Body of pancreas (tissue), 4 donors: ENCODE measurements around the gene PRSS3. TPM values are rescaled to one million over a fixed set of nuclear protein-coding genes. Genes with fewer than 3 reads are reported as not detected.
"Not testable (repeated sequence)": the region's sequence is repeated elsewhere in the genome, so short reads cannot be mapped to it uniquely, and the experiment has no call there.

Source experiments
- ATAC-seq: fragments of 150-250 bp; one replicate; pipeline ENCODE4 v1.9.1; 2016
- DNase-seq, 4 donors: peaks; one replicate each; pipeline ENCODE4 v3.0.0-alpha.2; 2019
- H3K27ac ChIP-seq, 4 donors: fragments of 200-600 bp; sonication (generic); 1 replicate in 3 of 4; 2 replicates in 1 of 4; pipeline versions ENCODE4 v1.5.1 to v1.6.1; 2016 to 2019; ENCODE audit warnings: mild to moderate bottlenecking in 1 of 4, mixed read lengths in 1 of 4, moderate library complexity in 1 of 4
- H3K27me3 ChIP-seq, 2 donors: fragments of 200-600 bp; sonication (generic); one replicate each; pipeline ENCODE4 v1.6.0; 2016; ENCODE audit warnings: mild to moderate bottlenecking in 1 of 2
- H3K36me3 ChIP-seq, 2 donors: fragments of 200-600 bp; sonication (generic); replicated peaks in 1 of 2; 2 replicates each; pipeline ENCODE4 v1.5.1; 2016; ENCODE audit warnings: low read depth in 2 of 2; ENCODE audit not compliant: insufficient read depth in 1 of 2
- H3K4me1 ChIP-seq: fragments of 200-600 bp; sonication (generic); one replicate; pipeline ENCODE4 v1.6.0; 2016
- H3K4me3 ChIP-seq, 2 donors: fragments of 200-600 bp; sonication (generic); 1 replicate in 1 of 2; 2 replicates in 1 of 2; pipeline ENCODE4 v1.5.1; 2016 to 2019
- H3K9me3 ChIP-seq, 3 donors: fragments of 200-600 bp; sonication (generic); 1 replicate in 2 of 3; 2 replicates in 1 of 3; pipeline ENCODE4 v1.5.1; 2016
- CTCF ChIP-seq, 7 experiments: fragments of 450-650 bp in 4 of 7; fragments of 200-600 bp in 3 of 7; sonication (generic) in 3 of 7; IDR thresholded peaks; one replicate each; pipeline ENCODE4 v1.5.1; 2016 to 2019; ENCODE audit warnings: antibody characterized with exemption in 7 of 7
- POLR2A ChIP-seq, 3 donors: fragments of 450-650 bp; IDR thresholded peaks; one replicate each; pipeline ENCODE4 v1.6.1; 2016; ENCODE audit warnings: antibody characterized with exemption in 3 of 3, mild to moderate bottlenecking in 2 of 3
- WGBS, 2 donors: methylation state at CpG; one replicate each; pipeline ENCODE4 v1.1.5; 2017; 5-methylcytosine and 5-hydroxymethylcytosine counted together
- intact Hi-C: fragments of 100-400 bp; cut with DNase I; formaldehyde crosslinking; loops from one replicate; pipeline ENCODE4 v1.15.1; 2023
- small RNA-seq: library from RNA; depleted of rRNA; stranded (forward); fragments of <200 nt; gene quantifications from one replicate; pipeline ENCODE3, GENCODE V24; 2016
- total RNA-seq, 2 donors: library from RNA; depleted of rRNA; stranded (reverse); fragments of >200 nt; gene quantifications; one replicate each; pipeline ENCODE4 v1.1.0, GENCODE V29; 2016

The PRSS3 gene
- total RNA-seq, 2 donors from 2014 or later: 526 to 604 TPM

- ATAC-seq (no peak), DNase-seq (no peak)
- intact Hi-C loops: no loop called here
- Histone ChIP-seq H3K27ac (no peak overlapping the region), H3K36me3 (no peaks in the 10 kb centered on the region), H3K4me1 (peaks cover 70% of the 10 kb centered on the region), H3K27me3 (no peaks in the 10 kb centered on the region), H3K9me3 (no peaks in the 10 kb centered on the region), H3K4me3 (no peak overlapping the region)
- WGBS, 2 donors: 74 to 81% methylated on average over 4 of the region's 4 CpGs
- TF ChIP-seq CTCF (IDR thresholded peaks at IDR 0.05) (no peak), POLR2A (IDR thresholded peaks at IDR 0.05) (no peak)
These were observed 50.9 kb downstream of the PRSS3 start for GRCh38 chr9:33846231-33846630.

GRCh38 chr9:33847894-33848205 is 52.5 kb downstream of the PRSS3 start:
- Histone ChIP-seq H3K4me1 (peaks cover 72% of the 10 kb centered on the region), H3K27ac (peak overlapping the region in 2 of 4 donors; percentile 15 to 79)
- H3K9me3 ChIP-seq, intact Hi-C loops, H3K36me3 ChIP-seq, H3K4me3 ChIP-seq, DNase-seq, H3K27me3 ChIP-seq, ATAC-seq: not testable (repeated sequence)
- 91 to 96% methylated on average over 3 of the region's 3 CpGs for WGBS, 2 donors

Small RNA genes within 50 kb of the gene (small RNA-seq; reads per million reads assigned to genes)
- gene RF00019: not detected

Other genes starting within 250 kb of the PRSS3 start
- gene UBE2R2, start 21.6 kb downstream of the PRSS3 start, total RNA-seq: 10 to 100 TPM; 26.7 to 31.4 TPM